ENCODE results near the gene CCDC169. TPM values are rescaled to one million over a fixed set of nuclear protein-coding genes. Genes with fewer than 3 reads are reported as not detected.
"Not testable (repeated sequence)": the region's sequence is repeated elsewhere in the genome, so short reads cannot be mapped to it uniquely, and the experiment has no call there.

CCDC169 gene
- total RNA-seq, 2 experiments from 2014 or later: not detected

- DNase-seq: no peak
- POLR2A ChIA-PET: no interaction called here
- CTCF ChIA-PET: no interaction called here
- Histone ChIP-seq H3K4me3 (ENCODE audit: low read length) (no peak overlapping the region), H3K27ac (ENCODE audit: low read depth in 1 of 2, low read length in 2 of 2) (no peak overlapping the region), H3K9me3 (ENCODE audit: control insufficient read depth in 1 of 2, insufficient read depth in 1 of 2, low read length in 2 of 2) (no peaks in the 10 kb centered on the region), H3K27me3 (ENCODE audit: control insufficient read depth in 1 of 2, insufficient read depth in 2 of 2, low read length in 2 of 2) (no peaks in the 10 kb centered on the region), H3K36me3 (ENCODE audit: insufficient read depth, low read length) (peaks cover 27% of the 10 kb centered on the region), H3K4me1 (ENCODE audit: insufficient read depth, low read length) (no peaks in the 10 kb centered on the region)
- no peaks in the 10 kb centered on the region for H3K4me1 Mint-ChIP-seq (ENCODE audit: low read depth)
- peaks cover 60% of the 10 kb centered on the region for H3K36me3 Mint-ChIP-seq (ENCODE audit: low read depth)
- no peaks in the 10 kb centered on the region for H3K27me3 Mint-ChIP-seq
- no peak overlapping the region for H3K27ac Mint-ChIP-seq
- intact Hi-C loops (cut with DNase I, micrococcal nuclease): no loop called here
- H3K9me3 Mint-ChIP-seq: no peaks in the 10 kb centered on the region
- H3K4me3 Mint-ChIP-seq: no peak overlapping the region
- TF ChIP-seq, protein P1, sequence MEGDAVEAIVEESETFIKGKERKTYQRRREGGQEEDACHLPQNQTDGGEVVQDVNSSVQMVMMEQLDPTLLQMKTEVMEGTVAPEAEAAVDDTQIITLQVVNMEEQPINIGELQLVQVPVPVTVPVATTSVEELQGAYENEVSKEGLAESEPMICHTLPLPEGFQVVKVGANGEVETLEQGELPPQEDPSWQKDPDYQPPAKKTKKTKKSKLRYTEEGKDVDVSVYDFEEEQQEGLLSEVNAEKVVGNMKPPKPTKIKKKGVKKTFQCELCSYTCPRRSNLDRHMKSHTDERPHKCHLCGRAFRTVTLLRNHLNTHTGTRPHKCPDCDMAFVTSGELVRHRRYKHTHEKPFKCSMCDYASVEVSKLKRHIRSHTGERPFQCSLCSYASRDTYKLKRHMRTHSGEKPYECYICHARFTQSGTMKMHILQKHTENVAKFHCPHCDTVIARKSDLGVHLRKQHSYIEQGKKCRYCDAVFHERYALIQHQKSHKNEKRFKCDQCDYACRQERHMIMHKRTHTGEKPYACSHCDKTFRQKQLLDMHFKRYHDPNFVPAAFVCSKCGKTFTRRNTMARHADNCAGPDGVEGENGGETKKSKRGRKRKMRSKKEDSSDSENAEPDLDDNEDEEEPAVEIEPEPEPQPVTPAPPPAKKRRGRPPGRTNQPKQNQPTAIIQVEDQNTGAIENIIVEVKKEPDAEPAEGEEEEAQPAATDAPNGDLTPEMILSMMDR (IDR thresholded peaks at IDR 0.05): no peak
- no peak for ATAC-seq (ENCODE audit: poor library complexity)
Measured at GRCh38 chr13:36313047-36313969, 15.7 kb upstream of the CCDC169 start.

DNA sequence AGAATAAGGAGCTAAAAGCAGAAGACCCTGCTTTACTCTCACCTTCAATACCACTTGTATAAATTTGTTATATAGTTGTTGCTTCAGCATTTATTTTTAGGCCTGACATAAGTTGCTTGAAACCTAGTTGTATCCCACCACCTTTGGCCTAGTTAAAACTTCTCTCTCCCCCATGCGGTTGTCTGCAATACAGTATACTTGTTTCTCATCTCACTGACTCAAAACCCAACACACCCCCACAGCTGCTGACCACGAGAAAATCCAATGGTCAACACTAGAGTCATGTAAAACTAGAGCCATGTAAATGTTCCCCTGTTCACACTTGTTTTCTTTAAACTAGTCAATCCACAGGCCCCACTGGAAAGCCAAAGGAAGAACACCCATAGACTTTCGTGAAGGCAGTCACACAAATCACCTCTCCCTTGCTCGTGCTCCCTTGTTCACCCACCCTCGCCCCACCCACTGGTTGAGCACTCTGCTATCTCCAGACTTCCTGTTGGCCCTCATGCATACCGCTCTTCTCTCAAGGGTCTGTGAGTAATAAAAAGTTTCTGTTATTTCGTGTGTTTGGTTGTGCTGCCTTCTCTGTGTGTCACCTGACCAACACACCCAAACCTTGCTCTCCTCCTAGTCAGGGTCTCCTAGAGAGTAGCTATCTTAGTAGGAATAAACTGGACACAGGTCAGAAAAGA, 12.9 kb upstream of the CCDC169 start:
- POLR2A ChIA-PET: no interaction called here
- Histone ChIP-seq H3K9me3 (ENCODE audit: control insufficient read depth in 1 of 2, insufficient read depth in 1 of 2, low read length in 2 of 2) (no peaks in the 10 kb centered on the region), H3K4me3 (ENCODE audit: low read length) (no peak overlapping the region), H3K4me1 (ENCODE audit: insufficient read depth, low read length) (no peaks in the 10 kb centered on the region), H3K27ac (ENCODE audit: low read depth in 1 of 2, low read length in 2 of 2) (no peak overlapping the region), H3K36me3 (ENCODE audit: insufficient read depth, low read length) (peaks cover 27% of the 10 kb centered on the region), H3K27me3 (ENCODE audit: control insufficient read depth in 1 of 2, insufficient read depth in 2 of 2, low read length in 2 of 2) (no peaks in the 10 kb centered on the region)
- no peak for ATAC-seq (ENCODE audit: poor library complexity)
- Mint-ChIP-seq H3K4me1 (ENCODE audit: low read depth) (no peaks in the 10 kb centered on the region), H3K27me3 (no peaks in the 10 kb centered on the region), H3K9me3 (no peaks in the 10 kb centered on the region), H3K4me3 (no peak overlapping the region), H3K27ac (no peak overlapping the region), H3K36me3 (ENCODE audit: low read depth) (peaks cover 65% of the 10 kb centered on the region)
- TF ChIP-seq, protein P1 (IDR thresholded peaks at IDR 0.05): no peak
- DNase-seq: no peak
- intact Hi-C loops (cut with DNase I, micrococcal nuclease): no loop called here
- CTCF ChIA-PET: no interaction called here

DNA sequence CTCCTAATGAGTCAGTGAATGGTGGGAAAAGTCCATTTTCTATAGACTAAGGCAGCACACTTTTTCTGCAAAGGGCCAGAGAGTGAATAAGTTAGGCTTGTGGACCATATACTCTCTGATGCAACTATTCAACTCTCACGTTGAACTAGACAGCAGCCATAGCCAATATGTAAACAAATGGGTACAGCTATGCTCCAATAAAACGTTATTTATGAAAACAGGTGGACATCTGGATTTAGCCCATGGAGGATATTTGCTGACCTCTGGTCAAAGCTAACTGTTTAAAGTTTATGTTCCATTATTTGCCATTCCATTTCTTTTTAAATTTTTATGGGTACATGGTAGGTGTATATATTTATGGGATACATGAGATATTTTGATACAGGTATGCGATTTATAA, 4.7 kb upstream of the CCDC169 start:
- ChIA-PET CTCF (no interaction called here), POLR2A (no interaction called here)
- H3K4me1 Mint-ChIP-seq (ENCODE audit: low read depth): peaks cover 15% of the 10 kb centered on the region
- Histone ChIP-seq H3K4me1 (ENCODE audit: insufficient read depth, low read length) (peaks cover 13% of the 10 kb centered on the region), H3K4me3 (ENCODE audit: low read length) (no peak overlapping the region), H3K9me3 (ENCODE audit: control insufficient read depth in 1 of 2, insufficient read depth in 1 of 2, low read length in 2 of 2) (peaks cover 0 to 4% of the 10 kb centered on the region in 2 experiments), H3K27ac (ENCODE audit: low read depth in 1 of 2, low read length in 2 of 2) (no peak overlapping the region), H3K27me3 (ENCODE audit: control insufficient read depth in 1 of 2, insufficient read depth in 2 of 2, low read length in 2 of 2) (peaks cover 11 to 14% of the 10 kb centered on the region in 2 experiments), H3K36me3 (ENCODE audit: insufficient read depth, low read length) (no peaks in the 10 kb centered on the region)
- no peak overlapping the region for H3K27ac Mint-ChIP-seq
- no peak for DNase-seq
- TF ChIP-seq, protein P1 (IDR thresholded peaks at IDR 0.05): no peak
- intact Hi-C loops (cut with DNase I, micrococcal nuclease): no loop called here
- no peaks in the 10 kb centered on the region for H3K9me3 Mint-ChIP-seq
- H3K27me3 Mint-ChIP-seq: peaks cover 18% of the 10 kb centered on the region
- no peak for ATAC-seq (ENCODE audit: poor library complexity)
- no peak overlapping the region for H3K4me3 Mint-ChIP-seq
- H3K36me3 Mint-ChIP-seq (ENCODE audit: low read depth): peaks cover 9% of the 10 kb centered on the region

GRCh38 chr13:36299469-36299868, 1.9 kb upstream of the CCDC169 start:
- ATAC-seq (ENCODE audit: poor library complexity); H3K4me3 ChIP-seq (ENCODE audit: low read length); H3K9me3 Mint-ChIP-seq; H3K27ac ChIP-seq (ENCODE audit: low read depth in 1 of 2, low read length in 2 of 2); intact Hi-C loops (cut with DNase I, micrococcal nuclease); H3K9me3 ChIP-seq (ENCODE audit: control insufficient read depth in 1 of 2, insufficient read depth in 1 of 2, low read length in 2 of 2); H3K4me3 Mint-ChIP-seq; H3K36me3 Mint-ChIP-seq (ENCODE audit: low read depth); H3K27ac Mint-ChIP-seq; H3K36me3 ChIP-seq (ENCODE audit: insufficient read depth, low read length); DNase-seq: not testable (repeated sequence)
- Histone ChIP-seq H3K27me3 (ENCODE audit: control insufficient read depth in 1 of 2, insufficient read depth in 2 of 2, low read length in 2 of 2) (peaks cover 12 to 24% of the 10 kb centered on the region in 2 experiments), H3K4me1 (ENCODE audit: insufficient read depth, low read length) (peaks cover 14% of the 10 kb centered on the region)
- H3K4me1 Mint-ChIP-seq (ENCODE audit: low read depth): peaks cover 23% of the 10 kb centered on the region
- H3K27me3 Mint-ChIP-seq: peaks cover 35% of the 10 kb centered on the region
- ChIA-PET POLR2A (interaction anchor here (1.1 kb wide), 1 partner anchor 45 kb away, joined by 3 read pairs; no protein-coding TSS in a partner anchor), CTCF (interaction anchor here (1.4 kb wide), 1 partner anchor 8 kb away, joined by 3 read pairs; no protein-coding TSS in a partner anchor)
